NCI-H460 (cell line): Measurements from ENCODE around the gene TLE4. TPM values are rescaled to one million over a fixed set of nuclear protein-coding genes. Genes with fewer than 3 reads are reported as not detected.
"Not testable (repeated sequence)": the region's sequence is repeated elsewhere in the genome, so short reads cannot be mapped to it uniquely, and the experiment has no call there.

Experiments used
- DNase-seq: peaks from one replicate; pipeline ENCODE4 v3.0.0-alpha.2; 2016; ENCODE audit warnings: low read depth; ENCODE audit errors: extremely low read depth
- polyA plus RNA-seq: library from polyadenylated mRNA; depleted of rRNA; stranded (reverse); fragments of >200 nt; gene quantifications from 2 replicates; pipeline ENCODE4 v1.2.3, GENCODE V29; 2014; cell fraction: nucleus; rRNA removed
- total RNA-seq: library from RNA; depleted of rRNA; stranded (reverse); fragments of >200 nt; shearing (Covaris generic); gene quantifications from 2 replicates; pipeline ENCODE4 v1.2.3, GENCODE V29; 2014; rRNA removed

Gene TLE4
- 9.5 and 12.7 TPM in 2 replicates for total RNA-seq
- 9.7 and 10.8 TPM in 2 replicates for polyA plus RNA-seq

GRCh38 chr9:79571309-79572031 is at the start of gene TLE4:
TSS of gene TLE4 (plus strand) at chr9:79571965. CDS start at chr9:79572791, 826 bp downstream.
- peak; percentile 100 for DNase-seq

- DNase-seq: no peak
Measured at GRCh38 chr9:79522793-79523192, 49.0 kb upstream of the TLE4 start.

GRCh38 chr9:79524266-79524665 is 47.5 kb upstream of the TLE4 start:
- no peak for DNase-seq

- no peak for DNase-seq
Measured at GRCh38 chr9:79526149-79526672, 45.6 kb upstream of the TLE4 start.

GRCh38 chr9:79535534-79535933 is 36.2 kb upstream of the TLE4 start:
- DNase-seq: no peak

- no peak for DNase-seq
Measured at GRCh38 chr9:79537838-79538237, 33.9 kb upstream of the TLE4 start.

GRCh38 chr9:79542735-79543620 is 28.8 kb upstream of the TLE4 start:
- no peak for DNase-seq

GRCh38 chr9:79544375-79544774 is 27.4 kb upstream of the TLE4 start:
- not testable (repeated sequence) for DNase-seq

- no peak for DNase-seq
Measured at GRCh38 chr9:79551586-79551985, 20.2 kb upstream of the TLE4 start.

- no peak for DNase-seq
Measured at GRCh38 chr9:79551994-79552393, 19.8 kb upstream of the TLE4 start.

GRCh38 chr9:79555474-79556089 is 16.2 kb upstream of the TLE4 start:
- no peak for DNase-seq

GRCh38 chr9:79559495-79560181 is 12.1 kb upstream of the TLE4 start:
- DNase-seq: no peak

- no peak for DNase-seq
Measured at GRCh38 chr9:79562749-79563386, 8.9 kb upstream of the TLE4 start.

GRCh38 chr9:79564105-79564504 is 7.7 kb upstream of the TLE4 start:
- no peak for DNase-seq

GRCh38 chr9:79565245-79565644 is 6.5 kb upstream of the TLE4 start:
- DNase-seq: no peak

GRCh38 chr9:79567671-79568098 is 4.1 kb upstream of the TLE4 start:
- DNase-seq: no peak

- DNase-seq: no peak
Measured at GRCh38 chr9:79568337-79569101, 3.2 kb upstream of the TLE4 start.

GRCh38 chr9:79569814-79570447 is 1.8 kb upstream of the TLE4 start:
- DNase-seq: no peak
